ENCODE measurements around the gene DDX31.
"Not testable (repeated sequence)": the region's sequence is repeated elsewhere in the genome, so short reads cannot be mapped to it uniquely, and the experiment has no call there.

Gene DDX31

DNA sequence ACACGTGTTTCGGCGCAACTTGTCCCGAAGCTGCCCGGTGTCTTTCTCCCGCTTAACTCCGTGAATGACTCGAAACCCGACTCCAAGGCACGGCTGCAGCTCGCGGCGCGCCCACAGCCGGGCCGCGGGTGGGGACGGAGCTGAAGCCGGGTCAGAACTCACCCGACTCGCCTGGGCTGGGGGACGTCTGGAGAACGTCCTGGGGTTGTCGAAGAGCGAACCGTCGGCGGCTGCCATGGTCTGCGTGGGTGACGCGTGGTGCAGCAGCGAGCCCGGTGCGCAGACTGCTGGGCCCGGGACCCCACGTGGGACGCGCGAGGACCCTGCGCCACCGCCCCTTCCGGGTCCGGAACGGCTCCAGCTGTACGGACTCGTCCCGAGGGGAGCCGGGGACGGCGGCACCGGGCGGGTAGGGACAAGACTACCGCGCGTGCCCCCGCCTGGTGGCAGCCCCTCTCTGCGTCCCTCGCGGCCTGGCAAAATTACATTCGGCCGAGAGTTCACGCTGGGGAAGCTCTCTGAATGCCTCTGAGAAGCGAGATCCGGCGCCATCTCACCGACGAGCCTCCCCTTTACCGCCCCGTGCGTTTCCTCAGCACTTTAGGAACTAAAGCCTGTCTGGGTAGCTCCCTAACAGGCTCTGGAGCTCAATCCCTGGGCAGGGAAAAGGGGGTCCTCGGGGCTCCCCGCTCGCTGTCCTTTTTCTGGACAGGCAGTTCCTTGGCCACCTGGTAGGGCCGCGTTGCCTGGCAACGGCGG is at the start of gene DDX31:
DDX31 (minus strand) TSS at position 286 of the 759 bp plus-strand sequence; CDS start at position 237, 49 bp downstream.
- peak; percentile 61 for DNase-seq

DNA sequence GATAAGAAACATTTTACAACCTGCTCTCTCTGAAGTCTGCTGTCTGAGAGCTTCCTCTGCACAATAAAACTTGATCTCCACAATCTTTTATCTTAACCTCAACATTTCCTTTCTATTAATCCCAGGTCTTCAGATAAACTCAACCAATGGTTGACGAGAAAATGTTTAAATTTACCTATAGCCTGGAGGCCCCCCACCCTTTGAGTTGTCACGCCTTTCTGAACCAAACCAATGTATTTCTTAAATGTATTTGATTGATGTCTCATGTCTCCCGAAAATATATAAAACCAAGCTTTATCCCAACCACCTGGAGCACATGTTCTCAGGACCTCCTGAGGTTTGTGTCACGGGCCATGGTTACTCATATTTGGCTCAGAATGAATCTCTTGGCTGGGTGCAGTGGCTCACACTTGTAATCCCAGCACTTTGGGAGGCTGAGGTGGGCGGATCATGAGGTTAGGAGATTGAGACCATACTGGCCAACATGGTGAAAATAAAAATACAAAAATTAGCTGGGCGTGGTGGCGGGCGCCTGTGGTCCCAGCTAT is 48.7 kb upstream of the DDX31 start:
- not testable (repeated sequence) for DNase-seq

DNA sequence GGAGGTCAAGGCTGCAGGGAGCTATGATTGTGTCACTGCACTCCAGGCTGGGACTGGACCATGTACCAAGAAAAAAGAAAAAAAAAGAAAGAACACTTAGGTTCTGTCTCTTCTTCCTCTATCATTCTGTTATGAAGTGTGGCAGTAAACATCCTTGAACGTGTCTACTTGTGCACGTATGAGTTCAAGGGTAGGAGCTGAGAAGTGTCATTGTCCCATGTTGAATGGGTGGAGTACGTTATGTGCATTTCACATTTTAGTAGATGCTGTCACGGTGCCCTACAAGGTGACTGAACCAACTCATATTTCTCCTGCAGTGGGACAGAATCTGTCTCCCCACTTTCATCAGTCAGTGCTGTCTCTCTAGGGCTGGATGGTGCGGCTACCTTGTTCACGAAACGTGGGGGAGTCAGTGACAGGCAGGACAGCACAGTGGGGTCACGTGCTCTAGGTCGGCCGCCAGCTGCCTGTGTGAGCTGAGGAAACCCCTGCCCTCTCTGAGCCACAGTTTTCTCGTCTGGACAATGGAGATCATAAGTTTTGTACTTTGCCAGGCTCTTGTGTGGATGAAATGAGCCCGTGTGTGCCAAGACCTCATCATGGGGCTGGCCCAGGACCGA is 47.7 kb upstream of the DDX31 start:
- DNase-seq, result no peak

DNA sequence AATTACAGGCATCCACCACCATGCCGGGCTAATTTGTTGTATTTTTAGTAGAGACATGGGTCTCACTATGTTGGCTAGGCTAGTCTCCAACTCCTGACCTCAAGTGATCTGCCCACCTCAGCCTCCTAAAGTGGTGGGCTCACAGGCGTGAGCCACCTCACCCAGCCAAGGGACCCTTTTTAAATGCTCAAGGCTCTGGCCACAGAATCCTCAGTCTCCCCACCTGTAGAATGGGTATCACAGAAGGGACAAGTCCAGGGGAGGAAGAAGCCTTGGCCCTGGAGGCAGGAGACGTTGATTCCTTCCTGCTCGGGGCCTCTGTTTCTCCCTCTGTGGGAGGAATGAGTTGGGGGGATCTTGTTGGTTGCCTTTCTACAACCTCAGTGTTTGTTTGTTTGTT is 46.2 kb upstream of the DDX31 start:
- no peak for DNase-seq

DNA sequence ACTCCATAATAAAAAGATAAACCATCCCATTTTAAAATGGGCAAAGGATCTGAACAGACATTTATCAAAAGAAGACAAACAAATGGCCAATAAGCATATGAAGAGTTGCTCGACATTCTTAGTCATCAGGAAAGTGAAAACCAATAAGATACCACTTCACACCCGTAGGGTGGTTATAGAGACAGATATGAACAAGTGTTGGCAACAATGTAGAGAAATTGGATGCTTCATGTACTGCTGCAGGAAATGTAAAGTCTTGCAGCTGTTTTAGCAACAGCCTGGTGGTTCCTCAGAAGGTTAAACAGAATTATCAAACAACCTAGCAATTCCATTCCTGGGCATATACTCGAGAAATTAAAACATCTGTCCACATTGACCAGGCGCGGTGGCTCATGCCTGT is 43.0 kb upstream of the DDX31 start:
- DNase-seq, result no peak

DNA sequence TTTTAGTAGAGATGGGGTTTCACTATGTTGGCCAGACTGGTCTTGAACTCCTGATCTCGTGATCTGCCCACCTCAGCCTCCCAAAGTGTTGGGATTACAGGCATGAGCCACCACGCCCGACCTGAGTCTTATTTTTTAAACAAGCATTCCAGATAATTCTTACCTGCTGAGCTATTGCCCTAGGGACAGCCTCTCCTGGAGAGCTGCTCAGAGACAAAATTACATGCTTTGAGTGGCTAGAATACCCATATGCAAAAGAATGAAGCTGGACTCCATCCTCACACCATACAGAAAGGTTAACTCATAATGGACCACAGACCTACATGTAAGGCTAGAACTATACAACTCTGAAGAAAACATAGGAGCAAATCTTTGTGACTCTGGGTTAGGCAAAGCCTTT is 42.1 kb upstream of the DDX31 start:
- no peak for DNase-seq

DNA sequence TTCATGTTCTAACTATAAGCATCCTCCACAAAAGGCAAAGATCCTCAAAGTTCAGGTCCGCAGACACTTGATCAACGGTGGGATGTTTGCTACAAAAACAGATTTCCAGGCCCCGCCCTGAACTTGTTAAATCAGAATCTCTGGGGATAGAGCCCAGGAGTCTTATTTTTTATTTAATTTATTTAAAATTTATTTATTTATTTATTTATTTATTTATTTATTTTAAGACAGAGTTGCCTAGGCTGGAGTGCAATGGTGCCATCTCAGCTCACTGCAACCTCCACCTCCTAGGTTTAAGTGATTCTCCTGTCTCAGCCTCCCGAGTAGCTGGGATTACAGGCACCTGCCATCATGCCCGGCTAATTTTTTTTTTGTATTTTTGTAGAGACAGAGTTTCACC is 41.4 kb upstream of the DDX31 start:
- not testable (repeated sequence) for DNase-seq

DNA sequence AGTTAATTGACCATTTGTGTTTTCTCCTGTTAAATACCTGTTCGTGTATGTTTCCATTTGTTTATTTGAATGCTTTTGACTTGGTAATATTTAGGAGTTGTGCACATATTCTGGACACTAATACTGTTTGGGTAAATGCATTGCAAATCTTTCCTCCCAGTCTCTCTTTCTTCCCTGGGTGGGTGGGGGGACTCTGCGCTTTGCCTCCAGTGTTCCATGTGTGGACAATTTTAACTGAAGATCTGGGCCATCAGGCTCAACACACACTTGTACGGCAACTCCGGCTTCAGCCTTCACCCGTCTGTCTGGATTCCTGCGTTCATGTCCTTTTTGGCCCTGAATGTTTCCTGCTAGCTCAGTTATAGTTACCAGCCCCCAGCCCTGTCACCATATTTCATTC is 40.5 kb upstream of the DDX31 start:
- DNase-seq, result no peak

DNA sequence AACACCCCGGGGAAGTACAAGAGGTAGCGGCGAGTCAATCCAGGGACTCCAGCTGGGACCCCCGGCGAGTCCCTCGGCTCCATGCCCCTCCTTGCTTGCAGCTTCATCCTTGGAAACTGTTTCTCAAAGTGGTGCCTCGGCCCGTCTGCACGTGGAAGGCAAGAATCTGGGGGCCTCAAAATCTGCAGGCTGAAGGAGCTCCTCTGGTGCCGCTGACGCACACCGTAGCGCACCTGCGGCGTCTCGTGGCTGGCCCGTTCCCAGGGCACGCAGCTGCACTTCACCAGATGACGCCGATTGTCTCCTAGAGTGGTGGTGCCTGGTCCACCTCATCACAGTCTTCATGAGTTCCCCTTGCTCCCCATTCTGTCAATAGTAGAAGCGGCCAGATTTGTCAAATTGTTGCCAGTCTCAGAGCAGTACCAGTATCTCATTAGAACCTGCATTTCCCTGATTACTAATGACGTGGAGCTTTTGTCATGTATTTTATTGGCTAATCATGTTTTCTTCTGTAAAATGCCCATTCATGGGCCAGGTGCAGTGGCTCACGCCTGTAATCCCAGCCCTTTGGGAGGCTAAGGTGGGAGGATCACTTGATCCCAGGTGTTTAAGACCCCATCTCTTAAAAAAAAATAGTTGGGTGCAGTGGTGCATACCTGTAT is 39.1 kb upstream of the DDX31 start:
- no peak for DNase-seq

DNA sequence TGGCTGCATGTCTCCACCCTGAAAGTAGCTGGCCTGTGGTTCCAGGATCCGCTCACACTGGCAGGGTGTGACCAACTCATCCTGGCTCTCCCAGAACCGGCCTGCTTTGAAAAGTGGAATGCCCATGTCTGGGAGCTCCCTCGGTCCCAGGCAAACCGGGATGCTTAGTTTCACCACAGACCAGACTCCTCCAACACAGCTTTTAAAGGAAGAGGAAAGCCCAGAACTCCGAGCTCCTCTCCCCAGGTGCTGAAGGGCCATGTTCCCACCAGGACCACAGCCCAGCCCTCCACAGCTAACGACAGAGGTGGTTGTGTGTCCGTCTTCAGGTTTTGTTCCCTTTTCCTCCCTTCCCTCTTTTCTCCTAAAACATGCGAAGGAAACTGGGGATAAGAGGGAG is 38.5 kb upstream of the DDX31 start:
- no peak for DNase-seq

DNA sequence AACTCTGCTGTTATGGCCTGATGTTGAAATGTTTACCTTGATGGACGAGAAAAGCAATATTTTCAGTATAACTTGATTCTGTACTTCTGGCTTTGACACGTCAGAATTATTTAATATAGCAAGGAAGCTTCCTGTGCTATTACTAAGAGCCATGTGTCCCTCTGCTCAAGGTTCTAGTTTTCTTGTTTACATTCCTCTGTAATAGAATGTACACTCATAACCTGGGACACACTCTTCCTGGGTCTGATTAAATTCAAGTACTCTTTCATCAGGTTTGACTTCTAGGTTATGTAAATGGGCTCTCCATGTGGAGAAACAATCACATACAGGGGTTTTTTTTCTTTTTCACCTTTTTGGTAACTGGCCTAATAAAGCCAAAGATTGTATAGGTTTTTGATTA is 33.6 kb upstream of the DDX31 start:
- DNase-seq, result no peak

DNA sequence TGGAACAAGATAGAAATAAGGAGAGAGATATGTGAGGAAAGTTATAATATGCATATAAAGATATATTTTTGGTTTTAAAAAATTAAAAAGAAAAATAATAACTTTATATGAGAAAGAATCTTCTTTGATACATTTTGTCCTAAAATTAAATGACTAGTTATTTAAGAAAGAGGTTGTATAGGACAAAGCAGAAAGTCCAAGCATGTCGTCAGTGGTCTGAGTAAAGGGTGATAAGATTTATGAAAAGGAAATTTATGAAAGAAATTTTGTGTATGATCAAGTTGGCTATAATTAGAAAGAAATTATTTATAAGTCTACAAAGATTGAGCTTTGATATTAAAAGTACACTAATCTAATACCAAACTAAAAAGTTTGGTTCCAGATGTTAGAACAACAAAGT is 32.5 kb upstream of the DDX31 start:
- no peak for DNase-seq

DNA sequence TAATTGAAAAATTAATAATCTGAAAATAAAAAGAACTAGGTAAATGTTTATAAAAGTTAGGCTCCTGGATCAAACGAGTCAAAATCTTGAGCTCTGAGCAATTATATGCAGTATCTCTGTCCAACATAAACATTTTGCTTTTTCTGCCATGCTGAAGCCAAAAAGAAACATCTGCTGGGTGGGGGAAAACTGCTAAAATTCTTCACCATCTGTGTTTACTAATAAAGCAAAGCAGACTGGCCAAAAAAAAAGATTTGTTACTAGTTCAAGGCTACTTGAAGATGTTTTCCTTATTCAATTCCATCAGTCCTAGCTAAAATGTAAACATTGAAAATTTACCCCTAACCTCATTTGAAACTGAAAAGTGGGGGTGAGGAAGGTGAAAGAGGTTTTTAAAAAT is 30.2 kb upstream of the DDX31 start:
- no peak for DNase-seq

DNA sequence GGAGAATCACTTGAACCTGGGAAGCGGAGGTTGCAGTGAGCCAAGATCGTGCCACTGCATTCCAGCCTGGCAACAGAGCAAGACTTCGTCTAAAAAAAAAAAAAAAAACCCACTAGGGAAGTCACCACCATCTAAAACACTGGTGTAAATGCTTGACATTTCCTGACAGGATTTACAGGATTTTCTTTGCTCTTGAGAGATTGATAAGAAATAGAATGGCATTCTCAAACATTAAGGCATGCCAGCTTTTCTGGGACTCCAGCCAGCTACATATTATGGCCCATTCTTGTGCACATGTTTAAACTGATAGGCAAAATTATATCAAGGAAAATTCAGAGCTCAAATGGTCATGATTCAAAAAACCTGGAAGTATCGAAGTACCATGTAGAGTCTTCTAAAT is 29.2 kb upstream of the DDX31 start:
- DNase-seq, result no peak

DNA sequence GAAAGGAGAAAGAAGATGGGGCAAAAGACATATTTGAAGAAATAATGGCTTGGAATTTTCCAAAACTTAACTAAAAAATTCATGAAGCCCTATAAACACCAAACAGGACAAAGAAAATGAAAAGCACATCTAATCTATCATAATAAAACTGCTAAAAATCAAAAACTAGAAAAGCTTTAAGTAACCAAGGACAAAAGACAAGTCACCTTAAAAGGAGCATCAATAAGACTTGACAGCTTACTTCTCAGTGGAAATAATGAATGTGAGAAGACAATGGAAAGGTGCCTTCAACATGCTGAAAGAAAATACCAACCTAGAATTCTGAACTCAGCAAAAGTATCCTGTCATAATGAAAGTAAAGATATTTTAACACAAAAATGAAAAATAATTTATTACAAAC is 27.4 kb upstream of the DDX31 start:
- no peak for DNase-seq

DNA sequence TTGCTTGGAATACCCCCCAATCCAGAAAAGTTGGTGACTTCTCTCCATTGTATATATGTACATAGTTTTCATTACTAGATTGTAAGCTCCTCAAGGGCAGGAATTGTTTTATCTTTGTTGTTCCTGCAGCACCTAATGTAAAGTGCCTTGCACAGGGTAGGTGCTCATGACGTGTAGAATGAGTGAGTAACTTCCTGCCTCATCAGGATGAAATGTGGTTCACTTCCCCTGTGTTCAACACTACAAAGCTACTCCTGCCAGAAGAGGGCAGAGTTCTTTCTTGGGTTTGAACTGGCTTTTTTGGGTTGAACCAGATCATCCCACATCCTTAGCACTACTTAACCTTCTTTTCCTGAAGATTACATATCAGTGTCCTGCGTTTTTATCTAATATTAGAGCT is 24.4 kb upstream of the DDX31 start:
- no peak for DNase-seq

DNA sequence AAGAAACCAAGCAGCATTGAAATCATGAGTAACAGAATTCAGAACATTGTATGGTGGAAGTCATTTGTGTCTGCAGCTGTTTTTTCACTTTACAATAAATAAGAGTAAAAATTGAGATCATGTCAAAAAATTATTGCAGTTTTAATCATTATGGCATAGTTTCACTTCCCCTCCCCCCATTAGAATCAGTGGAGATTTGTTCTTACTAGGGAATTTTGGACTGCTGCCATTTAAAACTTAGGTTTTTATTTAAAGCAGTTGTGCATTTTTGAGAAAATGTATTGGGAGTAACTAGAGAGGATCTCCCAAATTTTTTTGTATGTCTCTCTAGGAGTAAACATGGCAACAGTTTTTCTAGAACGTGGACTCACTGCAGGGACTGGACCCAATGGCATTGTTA is 20.9 kb upstream of the DDX31 start:
- DNase-seq, result no peak

DNA sequence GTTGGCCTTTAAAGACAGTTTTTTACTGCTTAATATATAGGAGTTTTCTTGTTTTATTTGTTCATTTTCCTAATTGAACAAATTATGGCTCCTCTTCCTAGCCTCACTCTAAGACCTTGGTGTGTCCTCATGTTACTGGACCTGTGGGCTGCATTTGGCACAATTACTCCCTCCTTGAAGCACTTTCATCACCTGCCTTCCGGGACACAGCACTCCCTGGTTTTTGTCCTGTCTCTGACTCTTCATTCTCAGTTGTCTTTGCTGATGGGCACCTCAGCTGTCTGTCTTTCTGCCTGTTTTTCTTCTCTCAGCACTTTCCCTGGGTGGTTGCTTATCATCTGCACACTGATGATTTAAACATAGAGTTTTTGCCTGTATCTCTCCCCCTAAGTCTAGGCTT is 14.1 kb upstream of the DDX31 start:
- DNase-seq, result no peak

DNA sequence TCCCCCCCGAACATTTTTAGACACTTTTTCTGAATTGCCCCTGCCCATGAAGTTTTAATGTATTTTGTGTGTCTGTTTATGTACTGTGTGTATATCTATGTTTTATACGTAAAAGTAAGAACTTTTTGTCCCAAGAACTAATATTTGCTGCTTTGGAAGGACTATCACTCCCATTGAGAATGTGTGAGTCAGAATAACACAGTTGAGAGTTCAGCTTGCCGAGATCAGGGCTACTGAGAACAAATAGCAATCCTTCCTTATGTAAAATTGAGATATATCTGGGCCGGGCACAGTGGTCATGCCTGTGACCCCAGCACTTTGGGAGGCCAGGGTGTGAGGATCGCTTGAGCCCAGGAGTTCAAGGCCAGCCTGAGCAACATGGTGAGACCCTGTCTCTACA is 11.8 kb upstream of the DDX31 start:
- no peak for DNase-seq

DNA sequence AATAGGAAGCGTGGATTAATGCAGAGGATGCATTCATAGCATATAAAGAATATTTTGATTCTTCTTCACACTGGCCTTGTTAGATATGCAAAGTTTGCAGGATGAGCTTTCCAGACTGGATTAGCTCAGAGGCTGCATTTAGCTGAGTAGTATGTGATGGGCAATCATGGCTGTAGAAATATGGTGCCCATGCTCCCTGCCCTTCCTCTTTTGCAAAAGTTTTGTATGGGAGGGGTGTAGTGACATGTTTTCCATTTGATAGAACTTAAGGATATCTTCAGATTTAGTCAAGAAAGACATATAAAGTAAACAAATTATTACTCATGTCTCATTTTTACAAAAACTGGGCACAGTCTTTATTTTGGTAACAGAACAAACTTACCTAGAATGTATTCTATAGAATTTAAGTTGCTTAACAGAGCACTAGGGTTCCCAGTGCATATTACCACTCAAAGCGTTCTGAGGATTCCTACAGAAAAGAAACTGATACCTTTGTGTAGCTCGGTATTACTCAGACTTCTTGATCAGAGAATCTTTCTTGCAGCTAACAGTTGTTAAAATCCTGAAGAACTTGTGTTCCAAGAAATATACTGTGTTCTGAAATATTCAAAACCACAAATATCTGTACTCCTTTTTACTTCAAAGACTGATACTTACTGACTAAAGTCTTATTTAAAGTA is 10.3 kb upstream of the DDX31 start:
- DNase-seq, result no peak

DNA sequence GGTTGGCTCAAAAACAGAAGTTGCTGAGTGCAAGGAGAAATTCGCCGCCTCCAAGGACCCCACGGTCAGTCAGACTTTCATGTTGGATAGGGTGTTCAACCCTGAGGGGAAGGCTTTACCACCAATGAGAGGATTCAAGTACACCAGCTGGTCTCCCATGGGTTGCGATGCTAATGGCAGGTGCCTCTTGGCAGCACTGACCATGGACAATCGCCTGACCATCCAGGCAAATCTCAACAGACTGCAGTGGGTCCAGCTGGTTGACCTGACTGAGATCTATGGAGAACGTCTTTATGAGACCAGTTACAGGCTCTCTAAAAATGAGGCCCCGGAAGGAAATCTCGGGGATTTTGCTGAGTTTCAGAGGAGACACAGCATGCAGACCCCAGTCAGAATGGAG is 8.2 kb upstream of the DDX31 start:
- no peak for DNase-seq

DNA sequence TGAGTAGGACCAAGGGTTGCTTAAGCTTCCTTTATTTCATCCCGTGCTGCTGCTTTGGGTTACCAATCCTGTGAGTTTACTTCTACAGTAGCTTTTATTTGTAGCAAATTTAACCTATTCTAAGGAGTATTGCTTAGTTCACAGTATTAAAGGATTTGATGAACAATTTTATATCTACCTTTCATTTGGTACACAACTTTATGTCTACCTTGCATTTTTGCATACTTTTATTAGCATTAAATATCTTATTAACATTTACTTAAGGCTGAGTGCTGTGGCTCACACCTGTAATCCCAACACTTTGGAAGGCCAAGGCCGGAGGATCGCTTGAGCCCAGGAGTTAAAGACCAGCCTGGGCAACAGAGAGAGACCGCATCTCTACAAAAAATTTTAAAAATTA is 4.7 kb upstream of the DDX31 start:
- no peak for DNase-seq

DNA sequence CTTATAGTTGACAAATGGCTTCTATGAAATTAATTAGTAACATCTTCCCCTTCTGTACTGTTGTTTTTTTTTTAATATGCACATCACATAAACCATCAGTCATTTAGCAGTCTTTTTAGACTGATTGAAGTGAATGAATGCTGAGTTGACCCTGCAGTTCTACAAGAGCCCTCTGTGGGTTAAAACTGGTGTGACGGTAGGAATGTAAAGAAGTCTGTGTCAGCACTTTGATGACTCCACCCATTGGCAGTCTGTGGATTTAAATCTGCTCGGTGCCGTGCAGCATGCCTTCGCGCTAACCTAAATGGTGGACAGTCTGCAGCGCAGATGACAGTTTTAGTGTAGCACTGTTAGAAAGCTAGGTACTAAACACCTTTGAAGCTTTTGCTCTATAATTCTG is 3.6 kb upstream of the DDX31 start:
- DNase-seq, result no peak

DNA sequence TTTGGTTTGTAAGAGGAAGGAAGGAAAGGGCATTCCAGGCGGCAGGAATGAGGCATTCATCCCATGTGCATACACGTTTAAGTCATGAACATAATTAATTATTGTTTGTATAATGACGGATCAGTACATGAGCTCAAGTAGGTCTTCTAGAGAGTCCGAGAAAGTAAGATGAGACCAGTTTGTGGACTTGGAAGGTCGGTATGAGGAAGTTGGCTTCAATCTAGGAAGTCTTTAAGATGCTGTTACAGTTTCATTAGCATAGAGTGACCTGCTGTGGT is 2.6 kb upstream of the DDX31 start:
- no peak for DNase-seq
